ENCODE results near the gene PYROXD2. TPM values are rescaled to one million over a fixed set of nuclear protein-coding genes. Genes with fewer than 3 reads are reported as not detected.

PYROXD2 gene
- polyA plus RNA-seq (2013, experiment 1 of 2) = 6.1 TPM
- polyA plus RNA-seq (2013, experiment 2 of 2) = 6.9 TPM

GRCh38 chr10:98414932-98415730 lies at the start of gene PYROXD2:
Gene PYROXD2, minus strand, starts transcription at chr10:98415182. Its CDS starts 47 bp downstream, at chr10:98415135.
- peak within 1 kb of the TSS; percentile 87 for H3K23ac ChIP-seq (ENCODE audit: low read depth, low read length, poor library complexity)
- H3K18ac ChIP-seq (ENCODE audit: low read length) = peak within 1 kb of the TSS; percentile 13
- H3K4me2 ChIP-seq (ENCODE audit: insufficient read depth, low read length, poor library complexity, severe bottlenecking) = peak within 1 kb of the TSS; percentile 52
- no CpG with 5 or more reads among the region's 25 CpGs for WGBS, 2 donors (ENCODE audit: extremely low coverage in 2 of 2, insufficient read length in 2 of 2, insufficient replicate concordance in 1 of 2)
- peak within 1 kb of the TSS; percentile 93 for H2AFZ ChIP-seq (ENCODE audit: low read length)
- H2BK5ac ChIP-seq (ENCODE audit: low read length) = peak within 1 kb of the TSS; percentile 3
- H4K8ac ChIP-seq (ENCODE audit: low read depth, low read length) = peak within 1 kb of the TSS; percentile 84
- peak within 1 kb of the TSS; percentile 77 for H2BK15ac ChIP-seq (ENCODE audit: low read length)
- peak within 1 kb of the TSS; percentile 26 for H3K14ac ChIP-seq (ENCODE audit: low read length)
- H3K4me1 ChIP-seq (ENCODE audit: control insufficient read depth in 2 of 2, insufficient read depth in 1 of 2, low read depth in 1 of 2, low read length in 2 of 2) = peaks cover 5 to 16% of the 10 kb centered on the region in 2 donors
- peak within 1 kb of the TSS; percentile 2 for H2AK5ac ChIP-seq (ENCODE audit: low read depth, low read length)
- H3K36me3 ChIP-seq (replicated peaks in 1 of 2; ENCODE audit: control insufficient read depth in 2 of 2, insufficient read depth in 2 of 2, low read length in 2 of 2) = peaks cover 4 to 13% of the 10 kb centered on the region in 2 donors
- no peak within 1 kb of the TSS for H2BK120ac ChIP-seq (ENCODE audit: low read depth, low read length)
- peak within 1 kb of the TSS; percentile 59 to 67 for H3K4me3 ChIP-seq (ENCODE audit: low read length in 2 of 2)
- H3K27me3 ChIP-seq (ENCODE audit: control insufficient read depth in 3 of 3, insufficient read depth in 3 of 3, low read depth in 1 of 3, low read length in 3 of 3) = no peaks in the 10 kb centered on the region
- peak within 1 kb of the TSS; percentile 81 for H3K27ac ChIP-seq (replicated peaks; ENCODE audit: low read length)
- H3K4ac ChIP-seq (ENCODE audit: low read length) = no peak within 1 kb of the TSS
- no peaks in the 10 kb centered on the region for H3K79me1 ChIP-seq (ENCODE audit: low read depth, low read length)
- no peak within 1 kb of the TSS for H4K91ac ChIP-seq (ENCODE audit: low read depth, low read length, poor library complexity)
- peak; percentile 42 for DNase-seq (ENCODE audit: low spot score)
- H3K9ac ChIP-seq (ENCODE audit: low read depth, low read length, poor library complexity) = peak within 1 kb of the TSS; percentile 73
- no peaks in the 10 kb centered on the region for H3K9me3 ChIP-seq (replicated peaks in 1 of 2; ENCODE audit: control insufficient read depth in 2 of 2, insufficient read depth in 1 of 2, low read depth in 1 of 2, low read length in 2 of 2)
- peak within 1 kb of the TSS; percentile 8 for H2BK12ac ChIP-seq (ENCODE audit: low read length)

GRCh38 chr10:98463976-98464754 lies 49.2 kb upstream of the PYROXD2 start:
- H2BK5ac ChIP-seq (ENCODE audit: low read length) = no peak overlapping the region
- peaks cover 1 to 5% of the 10 kb centered on the region in 2 donors for H3K4me1 ChIP-seq (ENCODE audit: control insufficient read depth in 2 of 2, insufficient read depth in 1 of 2, low read depth in 1 of 2, low read length in 2 of 2)
- H3K36me3 ChIP-seq (replicated peaks in 1 of 2; ENCODE audit: control insufficient read depth in 2 of 2, insufficient read depth in 2 of 2, low read length in 2 of 2) = no peaks in the 10 kb centered on the region
- no peak overlapping the region for H3K4me3 ChIP-seq (ENCODE audit: low read length in 2 of 2)
- no peaks in the 10 kb centered on the region for H3K79me1 ChIP-seq (ENCODE audit: low read depth, low read length)
- DNase-seq (ENCODE audit: low spot score) = no peak
- no peak overlapping the region for H4K8ac ChIP-seq (ENCODE audit: low read depth, low read length)
- H3K27me3 ChIP-seq (ENCODE audit: control insufficient read depth in 3 of 3, insufficient read depth in 3 of 3, low read depth in 1 of 3, low read length in 3 of 3) = peaks cover 0 to 11% (median 0%) of the 10 kb centered on the region in 3 experiments
- H2BK120ac ChIP-seq (ENCODE audit: low read depth, low read length) = no peak overlapping the region
- H3K18ac ChIP-seq (ENCODE audit: low read length) = peak overlapping the region; percentile 13
- no peak overlapping the region for H2AFZ ChIP-seq (ENCODE audit: low read length)
- no CpG with 5 or more reads among the region's 8 CpGs for WGBS, 2 donors (ENCODE audit: extremely low coverage in 2 of 2, insufficient read length in 2 of 2, insufficient replicate concordance in 1 of 2)
- H3K4me2 ChIP-seq (ENCODE audit: insufficient read depth, low read length, poor library complexity, severe bottlenecking) = no peak overlapping the region
- H3K23ac ChIP-seq (ENCODE audit: low read depth, low read length, poor library complexity) = no peak overlapping the region
- no peak overlapping the region for H2BK12ac ChIP-seq (ENCODE audit: low read length)
- no peaks in the 10 kb centered on the region for H3K9me3 ChIP-seq (replicated peaks in 1 of 2; ENCODE audit: control insufficient read depth in 2 of 2, insufficient read depth in 1 of 2, low read depth in 1 of 2, low read length in 2 of 2)
- H4K91ac ChIP-seq (ENCODE audit: low read depth, low read length, poor library complexity) = no peak overlapping the region
- no peak overlapping the region for H2AK5ac ChIP-seq (ENCODE audit: low read depth, low read length)
- H3K4ac ChIP-seq (ENCODE audit: low read length) = no peak overlapping the region
- H2BK15ac ChIP-seq (ENCODE audit: low read length) = no peak overlapping the region
- no peak overlapping the region for H3K27ac ChIP-seq (replicated peaks; ENCODE audit: low read length)
- no peak overlapping the region for H3K14ac ChIP-seq (ENCODE audit: low read length)
- no peak overlapping the region for H3K9ac ChIP-seq (ENCODE audit: low read depth, low read length, poor library complexity)

GRCh38 chr10:98463016-98463415 lies 48.0 kb upstream of the PYROXD2 start:
- DNase-seq (ENCODE audit: low spot score) = no peak
- no CpG with 5 or more reads among the region's 6 CpGs for WGBS, 2 donors (ENCODE audit: extremely low coverage in 2 of 2, insufficient read length in 2 of 2, insufficient replicate concordance in 1 of 2)
- no peak overlapping the region for H2BK120ac ChIP-seq (ENCODE audit: low read depth, low read length)

GRCh38 chr10:98461500-98461842 lies 46.5 kb upstream of the PYROXD2 start:
- DNase-seq (ENCODE audit: low spot score) = no peak
- no peak overlapping the region for H3K27ac ChIP-seq (replicated peaks; ENCODE audit: low read length)

More at GRCh38 chr10:98463016-98463415, 48.0 kb upstream of the PYROXD2 start:
- H2BK12ac ChIP-seq (ENCODE audit: low read length) = no peak overlapping the region
- H2AK5ac ChIP-seq (ENCODE audit: low read depth, low read length) = no peak overlapping the region
- H3K4me2 ChIP-seq (ENCODE audit: insufficient read depth, low read length, poor library complexity, severe bottlenecking) = no peak overlapping the region
- no peak overlapping the region for H3K9ac ChIP-seq (ENCODE audit: low read depth, low read length, poor library complexity)
- no peak overlapping the region for H2BK5ac ChIP-seq (ENCODE audit: low read length)
- H3K4ac ChIP-seq (ENCODE audit: low read length) = no peak overlapping the region
- H2AFZ ChIP-seq (ENCODE audit: low read length) = no peak overlapping the region
- no peak overlapping the region for H3K4me3 ChIP-seq (ENCODE audit: low read length in 2 of 2)
- H4K8ac ChIP-seq (ENCODE audit: low read depth, low read length) = no peak overlapping the region
- H3K27me3 ChIP-seq (ENCODE audit: control insufficient read depth in 3 of 3, insufficient read depth in 3 of 3, low read depth in 1 of 3, low read length in 3 of 3) = peaks cover 0 to 6% (median 0%) of the 10 kb centered on the region in 3 experiments
- peaks cover 1 to 4% of the 10 kb centered on the region in 2 donors for H3K4me1 ChIP-seq (ENCODE audit: control insufficient read depth in 2 of 2, insufficient read depth in 1 of 2, low read depth in 1 of 2, low read length in 2 of 2)
- no peak overlapping the region for H2BK15ac ChIP-seq (ENCODE audit: low read length)
- no peak overlapping the region for H3K14ac ChIP-seq (ENCODE audit: low read length)
- H4K91ac ChIP-seq (ENCODE audit: low read depth, low read length, poor library complexity) = no peak overlapping the region
- no peaks in the 10 kb centered on the region for H3K79me1 ChIP-seq (ENCODE audit: low read depth, low read length)
- no peak overlapping the region for H3K23ac ChIP-seq (ENCODE audit: low read depth, low read length, poor library complexity)
- no peak overlapping the region for H3K27ac ChIP-seq (replicated peaks; ENCODE audit: low read length)
- no peak overlapping the region for H3K18ac ChIP-seq (ENCODE audit: low read length)
- no peaks in the 10 kb centered on the region for H3K9me3 ChIP-seq (replicated peaks in 1 of 2; ENCODE audit: control insufficient read depth in 2 of 2, insufficient read depth in 1 of 2, low read depth in 1 of 2, low read length in 2 of 2)
- H3K36me3 ChIP-seq (replicated peaks in 1 of 2; ENCODE audit: control insufficient read depth in 2 of 2, insufficient read depth in 2 of 2, low read length in 2 of 2) = no peaks in the 10 kb centered on the region

More at GRCh38 chr10:98461500-98461842, 46.5 kb upstream of the PYROXD2 start:
- no peak overlapping the region for H2BK15ac ChIP-seq (ENCODE audit: low read length)
- H2AFZ ChIP-seq (ENCODE audit: low read length) = no peak overlapping the region
- H3K4me1 ChIP-seq (ENCODE audit: control insufficient read depth in 2 of 2, insufficient read depth in 1 of 2, low read depth in 1 of 2, low read length in 2 of 2) = peaks cover 0 to 6% of the 10 kb centered on the region in 2 donors
- no peaks in the 10 kb centered on the region for H3K9me3 ChIP-seq (replicated peaks in 1 of 2; ENCODE audit: control insufficient read depth in 2 of 2, insufficient read depth in 1 of 2, low read depth in 1 of 2, low read length in 2 of 2)
- H4K91ac ChIP-seq (ENCODE audit: low read depth, low read length, poor library complexity) = no peak overlapping the region
- H4K8ac ChIP-seq (ENCODE audit: low read depth, low read length) = no peak overlapping the region
- H3K4me2 ChIP-seq (ENCODE audit: insufficient read depth, low read length, poor library complexity, severe bottlenecking) = no peak overlapping the region
- peaks cover 0 to 10% (median 0%) of the 10 kb centered on the region in 3 experiments for H3K27me3 ChIP-seq (ENCODE audit: control insufficient read depth in 3 of 3, insufficient read depth in 3 of 3, low read depth in 1 of 3, low read length in 3 of 3)
- no peak overlapping the region for H2BK5ac ChIP-seq (ENCODE audit: low read length)
- no peak overlapping the region for H2BK12ac ChIP-seq (ENCODE audit: low read length)
- no peak overlapping the region for H3K4me3 ChIP-seq (ENCODE audit: low read length in 2 of 2)
- no CpG with 5 or more reads among the region's 3 CpGs for WGBS, 2 donors (ENCODE audit: extremely low coverage in 2 of 2, insufficient read length in 2 of 2, insufficient replicate concordance in 1 of 2)
- H3K79me1 ChIP-seq (ENCODE audit: low read depth, low read length) = no peaks in the 10 kb centered on the region
- no peak overlapping the region for H3K4ac ChIP-seq (ENCODE audit: low read length)
- no peak overlapping the region for H2AK5ac ChIP-seq (ENCODE audit: low read depth, low read length)
- no peak overlapping the region for H3K14ac ChIP-seq (ENCODE audit: low read length)
- H2BK120ac ChIP-seq (ENCODE audit: low read depth, low read length) = no peak overlapping the region
- no peaks in the 10 kb centered on the region for H3K36me3 ChIP-seq (replicated peaks in 1 of 2; ENCODE audit: control insufficient read depth in 2 of 2, insufficient read depth in 2 of 2, low read length in 2 of 2)
- no peak overlapping the region for H3K23ac ChIP-seq (ENCODE audit: low read depth, low read length, poor library complexity)
- H3K18ac ChIP-seq (ENCODE audit: low read length) = no peak overlapping the region
- no peak overlapping the region for H3K9ac ChIP-seq (ENCODE audit: low read depth, low read length, poor library complexity)

Measured in neuronal stem cell (in vitro differentiated cells).